ENCODE data around the gene CFAP221.
"Not testable (repeated sequence)": the region's sequence is repeated elsewhere in the genome, so short reads cannot be mapped to it uniquely, and the experiment has no call there.

The CFAP221 gene

GRCh38 chr2:119599384-119599783 lies 55.1 kb downstream of the CFAP221 start:
- ChIA-PET CTCF (no interaction called here), POLR2A (no interaction called here)
- DNase-seq (ENCODE audit: extremely low spot score): no peak

GRCh38 chr2:119605096-119605495 lies 60.8 kb downstream of the CFAP221 start:
- POLR2A ChIA-PET: no interaction called here

More at GRCh38 chr2:119599384-119599783, 55.1 kb downstream of the CFAP221 start:
- no peak for TF ChIP-seq CTCF (IDR thresholded peaks at IDR 0.05; ENCODE audit: control extremely low read depth, extremely low read depth, low read depth, missing control alignments)

GRCh38 chr2:119606674-119607073 lies 62.4 kb downstream of the CFAP221 start:
- TF ChIP-seq CTCF (IDR thresholded peaks at IDR 0.05; ENCODE audit: control extremely low read depth, extremely low read depth, low read depth, missing control alignments): no peak
- DNase-seq (ENCODE audit: extremely low spot score): no peak
- ChIA-PET CTCF (no interaction called here), POLR2A (no interaction called here)

More at GRCh38 chr2:119605096-119605495, 60.8 kb downstream of the CFAP221 start:
- no peak for TF ChIP-seq CTCF (IDR thresholded peaks at IDR 0.05; ENCODE audit: control extremely low read depth, extremely low read depth, low read depth, missing control alignments)
- DNase-seq (ENCODE audit: extremely low spot score): no peak
- CTCF ChIA-PET: no interaction called here

- CTCF ChIA-PET: no interaction called here
- POLR2A ChIA-PET: no interaction called here
- DNase-seq (ENCODE audit: extremely low spot score): no peak
- TF ChIP-seq CTCF (IDR thresholded peaks at IDR 0.05; ENCODE audit: control extremely low read depth, extremely low read depth, low read depth, missing control alignments): no peak
These were observed 64.3 kb downstream of the CFAP221 start for GRCh38 chr2:119608553-119608952.

- no peak for DNase-seq (ENCODE audit: extremely low spot score)
- no peak for TF ChIP-seq CTCF (IDR thresholded peaks at IDR 0.05; ENCODE audit: control extremely low read depth, extremely low read depth, low read depth, missing control alignments)
- ChIA-PET POLR2A (no interaction called here), CTCF (no interaction called here)
These were observed 65.1 kb downstream of the CFAP221 start for GRCh38 chr2:119609337-119609736.

- DNase-seq (ENCODE audit: extremely low spot score); CTCF ChIA-PET; POLR2A ChIA-PET: not testable (repeated sequence)
These were observed 69.9 kb downstream of the CFAP221 start for GRCh38 chr2:119614140-119614539.

- no peak for DNase-seq (ENCODE audit: extremely low spot score)
- ChIA-PET POLR2A (no interaction called here), CTCF (no interaction called here)
- no peak for TF ChIP-seq CTCF (IDR thresholded peaks at IDR 0.05; ENCODE audit: control extremely low read depth, extremely low read depth, low read depth, missing control alignments)
These were observed 72.2 kb downstream of the CFAP221 start for GRCh38 chr2:119616421-119616820.
